Measurements from ENCODE around the gene ATXN1.

The ATXN1 gene

DNA sequence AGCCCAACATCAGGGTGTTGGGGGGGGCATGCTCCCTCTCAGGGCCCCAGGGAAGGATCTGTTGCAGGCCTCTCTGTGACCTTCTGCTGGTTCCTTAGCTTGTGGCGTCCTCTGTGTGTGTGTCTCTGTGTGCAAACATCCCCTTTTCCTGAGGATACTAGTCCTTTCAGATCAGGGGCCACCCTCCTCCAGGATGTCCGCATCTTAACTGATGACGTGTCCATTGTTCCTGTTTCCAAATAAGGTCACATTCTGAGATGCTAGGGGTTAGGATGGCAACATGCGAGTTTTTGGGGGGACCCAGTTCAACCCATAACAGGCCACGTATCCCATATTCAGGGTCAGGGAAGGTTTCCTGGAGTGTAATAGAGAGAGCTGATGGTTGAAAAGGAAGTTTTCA, 482.0 kb downstream of the ATXN1 start:
- DNase-seq (ENCODE audit: low read depth): no peak
- H3K4me3 ChIP-seq (ENCODE audit: low read length): no peak overlapping the region
- TF ChIP-seq, protein P1, sequence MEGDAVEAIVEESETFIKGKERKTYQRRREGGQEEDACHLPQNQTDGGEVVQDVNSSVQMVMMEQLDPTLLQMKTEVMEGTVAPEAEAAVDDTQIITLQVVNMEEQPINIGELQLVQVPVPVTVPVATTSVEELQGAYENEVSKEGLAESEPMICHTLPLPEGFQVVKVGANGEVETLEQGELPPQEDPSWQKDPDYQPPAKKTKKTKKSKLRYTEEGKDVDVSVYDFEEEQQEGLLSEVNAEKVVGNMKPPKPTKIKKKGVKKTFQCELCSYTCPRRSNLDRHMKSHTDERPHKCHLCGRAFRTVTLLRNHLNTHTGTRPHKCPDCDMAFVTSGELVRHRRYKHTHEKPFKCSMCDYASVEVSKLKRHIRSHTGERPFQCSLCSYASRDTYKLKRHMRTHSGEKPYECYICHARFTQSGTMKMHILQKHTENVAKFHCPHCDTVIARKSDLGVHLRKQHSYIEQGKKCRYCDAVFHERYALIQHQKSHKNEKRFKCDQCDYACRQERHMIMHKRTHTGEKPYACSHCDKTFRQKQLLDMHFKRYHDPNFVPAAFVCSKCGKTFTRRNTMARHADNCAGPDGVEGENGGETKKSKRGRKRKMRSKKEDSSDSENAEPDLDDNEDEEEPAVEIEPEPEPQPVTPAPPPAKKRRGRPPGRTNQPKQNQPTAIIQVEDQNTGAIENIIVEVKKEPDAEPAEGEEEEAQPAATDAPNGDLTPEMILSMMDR (conservative IDR thresholded peaks at IDR 0.05; ENCODE audit: low read depth, low read length): no peak

DNA sequence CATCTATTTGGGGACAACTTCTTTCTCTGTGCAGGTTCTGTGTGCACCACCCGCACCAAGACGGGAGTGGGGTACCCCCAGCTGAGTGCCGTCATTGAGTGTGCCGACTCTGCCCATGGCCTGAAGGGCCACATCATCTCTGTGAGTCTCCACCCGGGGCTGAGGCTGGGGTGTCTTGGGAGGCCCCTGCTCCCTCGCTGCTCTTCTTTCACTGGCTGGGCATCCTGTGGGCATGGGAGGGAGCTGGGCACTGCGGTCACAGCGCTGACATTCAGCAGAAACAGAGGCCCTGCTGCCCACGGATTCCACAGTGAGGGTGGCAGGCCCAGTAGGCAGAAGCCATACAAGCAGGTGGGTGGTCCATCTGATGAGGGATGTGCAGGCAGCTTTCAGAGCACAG, 482.5 kb downstream of the ATXN1 start:
- TF ChIP-seq, protein P1 (conservative IDR thresholded peaks at IDR 0.05; ENCODE audit: low read depth, low read length): no peak
- DNase-seq (ENCODE audit: low read depth): no peak
- no peak overlapping the region for H3K4me3 ChIP-seq (ENCODE audit: low read length)

DNA sequence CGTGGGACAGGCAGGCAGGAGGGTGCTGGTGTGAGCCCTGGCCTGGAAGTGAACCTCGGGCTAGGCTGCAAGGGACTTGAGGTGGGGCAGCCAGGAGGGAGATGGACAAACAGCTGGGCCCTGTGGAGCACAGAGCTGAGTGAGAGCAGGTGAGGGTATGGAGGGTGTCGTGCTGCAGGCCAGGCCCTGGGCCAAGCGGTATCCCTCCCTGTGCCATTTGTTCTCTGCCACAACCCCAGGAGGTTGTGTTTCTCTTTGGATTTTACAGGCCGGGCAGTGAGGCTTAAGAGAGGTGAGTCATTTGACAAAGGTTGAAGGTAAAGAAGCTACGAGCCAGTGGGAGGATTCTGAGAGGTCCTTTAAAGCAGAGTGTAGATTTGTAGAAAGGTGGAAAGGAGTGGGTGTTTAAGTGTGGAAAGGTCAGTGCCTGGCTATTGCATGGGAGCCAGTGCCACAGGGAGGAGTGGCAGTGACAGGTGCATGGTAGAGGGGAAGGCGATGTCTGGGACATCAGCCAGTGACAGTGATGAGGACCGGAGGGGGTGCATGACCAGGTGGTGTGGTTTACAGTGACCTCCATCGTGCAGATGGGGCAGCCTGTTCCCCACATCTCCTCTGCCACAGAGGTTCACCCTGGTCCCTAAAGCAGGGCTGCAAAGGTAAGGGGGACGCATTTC, 483.1 kb downstream of the ATXN1 start:
- no peak for DNase-seq (ENCODE audit: low read depth)
- TF ChIP-seq, protein P1 (conservative IDR thresholded peaks at IDR 0.05; ENCODE audit: low read depth, low read length): no peak
- H3K4me3 ChIP-seq (ENCODE audit: low read length): no peak overlapping the region

DNA sequence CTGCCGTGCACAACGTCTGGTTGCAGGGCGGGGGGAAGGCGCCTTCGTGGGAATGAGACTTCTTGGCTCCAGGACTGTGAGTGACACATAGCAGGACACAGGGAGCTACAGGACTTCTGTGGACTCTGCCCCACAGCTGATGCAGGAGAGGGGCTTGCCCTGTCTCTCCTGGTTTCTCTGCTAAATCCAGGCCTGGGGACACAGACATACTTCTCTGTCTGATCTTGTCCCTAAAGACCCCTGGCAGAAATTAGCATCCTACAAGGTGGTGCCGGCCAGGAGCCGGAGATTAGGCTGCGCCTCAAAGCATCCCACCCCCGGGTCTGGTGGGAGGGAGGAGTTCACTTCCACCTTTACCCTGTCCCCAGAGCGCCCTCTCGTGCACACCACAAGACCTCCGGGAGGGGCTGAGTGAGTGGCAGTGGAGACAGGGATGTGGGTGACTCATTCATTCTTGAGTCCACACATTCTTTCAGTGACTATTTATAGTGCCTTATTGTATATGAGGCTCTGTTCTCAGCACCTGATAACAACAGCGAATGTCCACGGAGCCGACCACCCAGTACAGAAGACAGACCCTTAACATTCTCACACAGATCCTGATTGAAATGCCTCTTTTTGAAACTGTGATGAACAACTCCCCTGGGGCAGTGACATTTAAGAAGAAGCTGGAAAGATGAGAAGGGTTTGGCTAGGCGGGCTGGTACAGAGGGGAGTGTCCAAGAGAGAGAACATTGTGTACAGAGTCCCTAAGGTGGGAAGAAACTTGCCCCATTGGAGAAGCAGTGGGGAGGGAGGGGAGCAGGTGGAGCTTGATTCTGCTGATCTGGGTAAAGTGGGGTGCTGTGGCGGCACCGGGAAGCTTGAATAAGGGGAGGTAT, 483.9 kb downstream of the ATXN1 start:
- DNase-seq (ENCODE audit: low read depth): peak; percentile 94
- H3K4me3 ChIP-seq (ENCODE audit: low read length): no peak overlapping the region
- TF ChIP-seq, protein P1 (conservative IDR thresholded peaks at IDR 0.05; ENCODE audit: low read depth, low read length): peak; percentile 66

DNA sequence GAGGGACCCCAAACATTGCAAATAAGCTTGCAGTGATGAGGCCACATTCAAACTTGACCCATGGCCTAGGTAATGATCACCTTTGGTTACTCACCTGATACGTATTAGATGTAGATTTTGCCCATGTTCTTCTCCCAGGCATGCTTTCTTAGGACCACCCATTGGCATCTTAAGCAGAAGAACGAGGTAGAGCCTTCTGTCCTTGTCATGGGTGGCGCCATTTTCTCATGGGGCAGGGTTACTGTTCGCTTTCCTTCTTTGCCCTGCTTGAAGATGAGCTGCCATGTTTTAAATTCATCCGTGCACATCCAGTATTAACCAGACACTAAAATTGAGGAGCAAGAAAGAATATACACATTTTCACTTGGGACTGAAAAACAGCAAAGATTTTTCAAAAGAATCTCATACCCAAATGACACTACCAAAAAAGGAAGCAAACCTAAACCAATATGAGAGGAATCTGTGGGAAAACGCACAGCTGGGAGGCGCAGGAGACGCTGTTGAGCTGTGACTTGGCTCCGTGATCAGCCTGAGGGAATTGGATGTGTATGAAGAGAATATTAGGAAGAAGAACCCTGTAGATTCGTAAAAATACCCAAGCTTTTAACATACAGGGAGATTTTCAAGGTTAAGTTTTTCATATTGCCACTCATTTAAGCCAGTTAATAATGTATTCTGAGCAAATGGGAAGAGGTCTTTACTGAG, 486.2 kb downstream of the ATXN1 start:
- TF ChIP-seq, protein P1 (conservative IDR thresholded peaks at IDR 0.05; ENCODE audit: low read depth, low read length): no peak
- DNase-seq (ENCODE audit: low read depth): no peak
- no peak overlapping the region for H3K4me3 ChIP-seq (ENCODE audit: low read length)

DNA sequence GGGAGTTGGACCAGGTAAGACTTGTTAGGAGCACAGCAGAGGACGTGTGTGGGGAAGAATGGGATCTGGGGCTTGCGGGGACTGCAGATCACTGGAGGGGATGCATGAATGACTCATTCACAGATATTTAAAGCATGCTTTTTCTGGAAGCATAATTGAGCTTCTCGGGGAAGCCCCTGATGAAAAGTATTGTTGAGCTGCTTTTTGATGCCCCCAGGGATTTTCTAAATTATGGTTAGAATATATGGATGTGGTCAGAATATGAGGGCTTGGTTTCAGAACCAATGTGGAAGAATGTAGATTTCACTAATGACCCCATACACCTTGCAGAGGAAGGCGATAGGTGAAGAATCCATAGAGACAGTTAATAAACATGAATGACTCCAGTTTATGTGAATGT, 486.8 kb downstream of the ATXN1 start:
- DNase-seq (ENCODE audit: low read depth): no peak
- no peak overlapping the region for H3K4me3 ChIP-seq (ENCODE audit: low read length)
- TF ChIP-seq, protein P1 (conservative IDR thresholded peaks at IDR 0.05; ENCODE audit: low read depth, low read length): no peak
